GM13976 (cell line): ENCODE results near the gene ARHGAP26.
A peak's percentile ranks its signal among the peaks of the same experiment; 100 is the strongest.

Experiments used
- DNase-seq: peaks from one replicate; pipeline ENCODE4 v3.0.0; 2012; ENCODE audit warnings: low spot score
- in situ Hi-C: fragments of 300-500 bp; cut with MboI; formaldehyde crosslinking; loops from one replicate; pipeline ENCODE4 v1.12.0; 2022; ENCODE audit warnings: low sequenced_read_pairs, mixed read lengths, inconsistent platforms; ENCODE audit not compliant: unreplicated experiment
- TF ChIP-seq, protein P1 (sequence below): IDR thresholded peaks from 2 replicates; pipeline ENCODE4 v1.5.1; 2012; ENCODE audit warnings: borderline replicate concordance, mild to moderate bottlenecking; ENCODE audit not compliant: insufficient read depth; ENCODE audit errors: extremely low read depth, missing control alignments, control extremely low read depth

Gene ARHGAP26

DNA sequence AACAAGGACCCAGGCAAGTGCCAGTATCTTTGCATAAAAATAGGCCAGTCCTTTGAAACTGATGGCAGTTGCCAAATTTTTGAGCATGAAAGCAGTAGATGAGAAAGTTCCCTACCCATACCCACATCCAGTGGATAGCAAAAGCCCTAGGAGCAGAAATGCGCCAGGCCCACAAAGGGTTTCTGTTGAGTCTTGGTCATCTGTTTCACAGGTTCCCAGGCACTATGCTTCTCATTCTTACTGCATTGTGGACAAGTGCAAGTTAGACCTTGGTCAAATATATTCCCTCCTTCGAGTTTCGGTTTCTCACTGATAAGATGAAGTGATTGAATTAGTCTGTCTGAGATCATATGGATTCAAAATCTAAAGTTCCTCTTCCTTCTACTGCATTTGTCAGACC lies 481.0 kb downstream of the ARHGAP26 start:
- peak; percentile 54 for DNase-seq
- in situ Hi-C loops: no loop called here

DNA sequence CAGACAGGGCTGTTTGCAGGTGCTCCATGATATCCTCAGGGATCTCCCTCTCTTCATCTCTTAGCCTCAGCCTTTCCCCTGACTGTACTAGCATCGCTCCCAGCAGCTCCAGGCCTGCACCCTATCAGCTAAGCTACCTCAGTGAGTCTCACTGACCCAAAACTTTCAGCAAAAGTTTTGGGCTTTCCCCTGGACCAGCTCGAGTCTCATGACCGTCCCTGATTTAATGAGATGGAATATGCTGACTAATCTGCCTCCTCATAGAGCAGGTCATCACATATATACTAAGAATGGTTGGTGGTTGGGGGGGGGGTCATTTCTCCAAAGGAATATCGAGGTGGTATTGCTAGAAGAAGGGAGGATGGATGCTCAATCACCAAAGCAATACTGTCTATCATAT lies 481.8 kb downstream of the ARHGAP26 start:
- DNase-seq: no peak
- TF ChIP-seq, protein P1, sequence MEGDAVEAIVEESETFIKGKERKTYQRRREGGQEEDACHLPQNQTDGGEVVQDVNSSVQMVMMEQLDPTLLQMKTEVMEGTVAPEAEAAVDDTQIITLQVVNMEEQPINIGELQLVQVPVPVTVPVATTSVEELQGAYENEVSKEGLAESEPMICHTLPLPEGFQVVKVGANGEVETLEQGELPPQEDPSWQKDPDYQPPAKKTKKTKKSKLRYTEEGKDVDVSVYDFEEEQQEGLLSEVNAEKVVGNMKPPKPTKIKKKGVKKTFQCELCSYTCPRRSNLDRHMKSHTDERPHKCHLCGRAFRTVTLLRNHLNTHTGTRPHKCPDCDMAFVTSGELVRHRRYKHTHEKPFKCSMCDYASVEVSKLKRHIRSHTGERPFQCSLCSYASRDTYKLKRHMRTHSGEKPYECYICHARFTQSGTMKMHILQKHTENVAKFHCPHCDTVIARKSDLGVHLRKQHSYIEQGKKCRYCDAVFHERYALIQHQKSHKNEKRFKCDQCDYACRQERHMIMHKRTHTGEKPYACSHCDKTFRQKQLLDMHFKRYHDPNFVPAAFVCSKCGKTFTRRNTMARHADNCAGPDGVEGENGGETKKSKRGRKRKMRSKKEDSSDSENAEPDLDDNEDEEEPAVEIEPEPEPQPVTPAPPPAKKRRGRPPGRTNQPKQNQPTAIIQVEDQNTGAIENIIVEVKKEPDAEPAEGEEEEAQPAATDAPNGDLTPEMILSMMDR: no peak
- in situ Hi-C loops: no loop called here

More for the DNA sequence above, 481.0 kb downstream of the ARHGAP26 start:
- TF ChIP-seq, protein P1: no peak

GRCh38 chr5:143254819-143255218 lies 484.6 kb downstream of the ARHGAP26 start:
- TF ChIP-seq, protein P1: no peak
- in situ Hi-C loops: no loop called here
- no peak for DNase-seq

DNA sequence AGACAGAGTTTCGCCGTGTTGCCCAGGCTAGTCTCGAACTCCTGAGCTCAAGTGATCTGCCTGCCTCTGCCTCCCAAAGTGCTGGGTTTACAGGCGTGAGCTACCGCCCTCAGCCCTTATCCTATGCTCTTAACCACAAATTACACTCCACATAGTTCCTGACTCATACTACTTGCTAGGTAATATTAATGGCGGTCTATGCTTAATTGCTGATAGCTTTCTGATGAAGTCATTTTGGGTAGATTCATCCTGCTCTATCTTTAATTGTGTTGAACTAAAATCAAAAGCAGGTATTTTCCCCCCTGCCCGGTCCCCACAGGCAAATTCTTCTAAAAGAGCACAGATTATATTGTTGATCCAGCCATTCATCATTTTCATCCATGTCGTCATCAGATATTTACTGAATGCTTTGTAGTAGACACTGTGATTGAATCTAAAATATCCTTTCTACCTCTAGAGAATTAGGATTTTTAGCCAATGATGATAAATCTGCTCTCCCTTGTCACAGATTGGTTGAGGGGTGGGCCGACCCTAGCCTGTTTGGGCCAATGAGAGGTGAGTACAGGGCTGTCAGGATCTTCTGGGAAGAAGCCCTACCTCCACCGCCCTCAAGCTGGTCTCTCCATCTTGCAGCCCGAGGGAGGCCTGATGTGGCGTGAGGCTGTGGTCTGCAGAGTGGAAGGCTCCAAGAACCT lies 488.5 kb downstream of the ARHGAP26 start:
- TF ChIP-seq, protein P1: no peak
- in situ Hi-C loops: no loop called here
- no peak for DNase-seq

DNA sequence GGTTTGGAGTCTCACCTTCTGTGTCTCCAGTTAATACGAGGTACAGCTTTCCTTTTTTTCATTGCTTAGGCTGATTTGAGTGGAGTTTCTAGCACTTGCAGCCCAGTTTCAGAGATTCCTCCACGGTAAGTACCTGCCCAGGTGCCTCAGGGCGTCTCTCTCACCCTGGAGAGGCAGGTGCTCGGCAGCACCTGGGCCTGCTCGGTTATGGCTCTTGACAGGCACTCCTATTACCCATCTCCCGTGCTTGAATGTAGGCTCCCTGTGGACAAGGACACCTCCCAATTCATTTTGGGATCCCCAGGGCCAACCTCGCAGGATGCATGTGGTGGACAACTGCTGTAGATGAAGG lies 489.1 kb downstream of the ARHGAP26 start:
- TF ChIP-seq, protein P1: no peak
- no peak for DNase-seq
- in situ Hi-C loops: no loop called here

GRCh38 chr5:143261748-143262392 lies 491.7 kb downstream of the ARHGAP26 start:
- in situ Hi-C loops: no loop called here
- TF ChIP-seq, protein P1: no peak
- no peak for DNase-seq
